ENCODE data around the gene ENTREP3. TPM values are rescaled to one million over a fixed set of nuclear protein-coding genes. Genes with fewer than 3 reads are reported as not detected.

The ENTREP3 gene
- total RNA-seq, 2 donors from 2014 or later: 49.5 to 65.9 TPM

- H3K27me3 Mint-ChIP-seq (ENCODE audit: insufficient read depth): peaks cover 1% of the 10 kb centered on the region
- no peak overlapping the region for H3K4me3 ChIP-seq (ENCODE audit: low read length)
- H3K9me3 Mint-ChIP-seq: no peaks in the 10 kb centered on the region
- DNase-seq: no peak
- no peak overlapping the region for H3K9ac ChIP-seq (ENCODE audit: extremely low read depth, low read length, poor library complexity, severe bottlenecking)
- no peak overlapping the region for H3K27ac Mint-ChIP-seq
- no peaks in the 10 kb centered on the region for H3K27me3 ChIP-seq (ENCODE audit: control insufficient read depth, insufficient read depth, low read length, poor library complexity, severe bottlenecking)
- peaks cover 65% of the 10 kb centered on the region for H3K36me3 Mint-ChIP-seq (ENCODE audit: low read depth)
- H3K36me3 ChIP-seq (ENCODE audit: control insufficient read depth, insufficient read depth, low read length): peaks cover 16% of the 10 kb centered on the region
- 92 to 95% methylated on average over 2 to 5 of the region's 5 CpGs for WGBS, 2 experiments (ENCODE audit: insufficient coverage in 1 of 2, insufficient read length in 1 of 2)
- H3K4me1 ChIP-seq (ENCODE audit: control insufficient read depth, insufficient read depth, low read length): no peaks in the 10 kb centered on the region
- H3K27ac ChIP-seq (ENCODE audit: low read depth, low read length): peak overlapping the region; percentile 41
- H3K9me3 ChIP-seq (ENCODE audit: control insufficient read depth, low read length): no peaks in the 10 kb centered on the region
- no peak for TF ChIP-seq CTCF (conservative IDR thresholded peaks at IDR 0.05)
- H3K4me1 Mint-ChIP-seq: no peaks in the 10 kb centered on the region
- H3K4me3 Mint-ChIP-seq: no peak overlapping the region
Observed at GRCh38 chr1:155200920-155201319, 54.4 kb downstream of the ENTREP3 start.

- Mint-ChIP-seq H3K4me1 (peaks cover 6% of the 10 kb centered on the region), H3K27ac (no peak overlapping the region), H3K9me3 (no peaks in the 10 kb centered on the region), H3K27me3 (ENCODE audit: insufficient read depth) (peaks cover 1% of the 10 kb centered on the region), H3K36me3 (ENCODE audit: low read depth) (peaks cover 64% of the 10 kb centered on the region), H3K4me3 (no peak overlapping the region)
- Histone ChIP-seq H3K9me3 (ENCODE audit: control insufficient read depth, low read length) (no peaks in the 10 kb centered on the region), H3K4me3 (ENCODE audit: low read length) (no peak overlapping the region), H3K27ac (ENCODE audit: low read depth, low read length) (no peak overlapping the region), H3K36me3 (ENCODE audit: control insufficient read depth, insufficient read depth, low read length) (peaks cover 16% of the 10 kb centered on the region), H3K9ac (ENCODE audit: extremely low read depth, low read length, poor library complexity, severe bottlenecking) (no peak overlapping the region), H3K27me3 (ENCODE audit: control insufficient read depth, insufficient read depth, low read length, poor library complexity, severe bottlenecking) (no peaks in the 10 kb centered on the region), H3K4me1 (ENCODE audit: control insufficient read depth, insufficient read depth, low read length) (no peaks in the 10 kb centered on the region)
- DNase-seq: no peak
- no peak for TF ChIP-seq CTCF (conservative IDR thresholded peaks at IDR 0.05)
- 75 to 92% methylated on average over 2 to 4 of the region's 4 CpGs for WGBS, 2 experiments (ENCODE audit: insufficient coverage in 1 of 2, insufficient read length in 1 of 2)
Observed at GRCh38 chr1:155199792-155200191, 55.5 kb downstream of the ENTREP3 start.

- Histone ChIP-seq H3K27me3 (ENCODE audit: control insufficient read depth, insufficient read depth, low read length, poor library complexity, severe bottlenecking) (no peaks in the 10 kb centered on the region), H3K9me3 (ENCODE audit: control insufficient read depth, low read length) (no peaks in the 10 kb centered on the region), H3K27ac (ENCODE audit: low read depth, low read length) (no peak overlapping the region), H3K4me3 (ENCODE audit: low read length) (no peak overlapping the region), H3K9ac (ENCODE audit: extremely low read depth, low read length, poor library complexity, severe bottlenecking) (no peak overlapping the region), H3K4me1 (ENCODE audit: control insufficient read depth, insufficient read depth, low read length) (no peaks in the 10 kb centered on the region), H3K36me3 (ENCODE audit: control insufficient read depth, insufficient read depth, low read length) (peaks cover 16% of the 10 kb centered on the region)
- Mint-ChIP-seq H3K4me1 (peaks cover 13% of the 10 kb centered on the region), H3K4me3 (no peak overlapping the region), H3K9me3 (no peaks in the 10 kb centered on the region), H3K27ac (no peak overlapping the region), H3K27me3 (ENCODE audit: insufficient read depth) (no peaks in the 10 kb centered on the region), H3K36me3 (ENCODE audit: low read depth) (peaks cover 59% of the 10 kb centered on the region)
- WGBS, 2 experiments (ENCODE audit: insufficient coverage in 1 of 2, insufficient read length in 1 of 2): 89 to 93% methylated on average over 2 to 3 of the region's 3 CpGs
- DNase-seq: no peak
- no peak for TF ChIP-seq CTCF (conservative IDR thresholded peaks at IDR 0.05)
Observed at GRCh38 chr1:155198547-155198906, 56.8 kb downstream of the ENTREP3 start.

All from endodermal cell (in vitro differentiated cells).